Neuronal stem cell (in vitro differentiated cells): Measurements from ENCODE around the gene ASPRV1.
A peak's percentile ranks its signal among the peaks of the same experiment; 100 is the strongest.

Experiments
- DNase-seq: peaks from one replicate; pipeline ENCODE4 v3.0.0-alpha.2; 2013; ENCODE audit warnings: low spot score
- H2AFZ ChIP-seq: one replicate; pipeline ENCODE4 v1.6.1; 2013; ENCODE audit warnings: mild to moderate bottlenecking, low read length, inconsistent platforms
- H2AK5ac ChIP-seq: 2 replicates; pipeline ENCODE4 v1.6.1; 2013; ENCODE audit warnings: low read depth, mild to moderate bottlenecking, inconsistent platforms, low read length, moderate library complexity, mixed read lengths
- H2BK120ac ChIP-seq: 2 replicates; pipeline ENCODE4 v1.6.1; 2013; ENCODE audit warnings: low read depth, mild to moderate bottlenecking, inconsistent platforms, low read length, moderate library complexity, mixed read lengths
- H2BK12ac ChIP-seq: one replicate; pipeline ENCODE4 v1.6.1; 2013; ENCODE audit warnings: low read length, inconsistent platforms
- H2BK15ac ChIP-seq: 2 replicates; pipeline ENCODE4 v1.6.1; 2013; ENCODE audit warnings: mild to moderate bottlenecking, low read length, inconsistent platforms, mixed read lengths
- H2BK5ac ChIP-seq: one replicate; pipeline ENCODE4 v1.6.1; 2013; ENCODE audit warnings: inconsistent platforms, mild to moderate bottlenecking, low read length, moderate library complexity
- H3K14ac ChIP-seq: one replicate; pipeline ENCODE4 v1.6.1; 2013; ENCODE audit warnings: low read length, inconsistent platforms
- H3K18ac ChIP-seq: 2 replicates; pipeline ENCODE4 v1.6.1; 2013; ENCODE audit warnings: low read length, inconsistent platforms
- H3K23ac ChIP-seq: 2 replicates; pipeline ENCODE4 v1.6.1; 2013; ENCODE audit warnings: low read depth, mild to moderate bottlenecking, mixed read lengths, low read length, inconsistent platforms; ENCODE audit not compliant: poor library complexity
- H3K27ac ChIP-seq: replicated peaks from 3 replicates; pipeline ENCODE4 v1.5.1; 2013; ENCODE audit warnings: low read length, inconsistent platforms
- H3K27me3 ChIP-seq, 3 experiments: 2 replicates each; pipeline ENCODE4 v1.6.1; 2013; ENCODE audit warnings: low read length in 3 of 3, mild to moderate bottlenecking in 2 of 3, inconsistent platforms in 1 of 3, low read depth in 1 of 3, mixed read lengths in 1 of 3, moderate library complexity in 1 of 3; ENCODE audit not compliant: control insufficient read depth in 3 of 3, insufficient read depth in 3 of 3
- H3K36me3 ChIP-seq, 2 donors: replicated peaks in 1 of 2; 2 replicates each; pipeline ENCODE4 v1.6.1; 2013; ENCODE audit warnings: low read length in 2 of 2; ENCODE audit not compliant: control insufficient read depth in 2 of 2, insufficient read depth in 2 of 2
- H3K4ac ChIP-seq: 2 replicates; pipeline ENCODE4 v1.6.1; 2013; ENCODE audit warnings: inconsistent platforms, mild to moderate bottlenecking, low read length, moderate library complexity
- H3K4me1 ChIP-seq, 2 donors: 1 replicate in 1 of 2; 2 replicates in 1 of 2; pipeline ENCODE4 v1.6.1; 2013; ENCODE audit warnings: low read length in 2 of 2, low read depth in 1 of 2; ENCODE audit not compliant: control insufficient read depth in 2 of 2, insufficient read depth in 1 of 2
- H3K4me2 ChIP-seq: one replicate; pipeline ENCODE4 v1.6.1; 2013; ENCODE audit warnings: mild to moderate bottlenecking, low read length, inconsistent platforms; ENCODE audit not compliant: insufficient read depth, poor library complexity, severe bottlenecking
- H3K4me3 ChIP-seq, 2 donors: 2 replicates each; pipeline ENCODE4 v1.5.1; 2013; ENCODE audit warnings: low read length in 2 of 2, mild to moderate bottlenecking in 2 of 2, inconsistent platforms in 1 of 2, moderate library complexity in 1 of 2
- H3K79me1 ChIP-seq: one replicate; pipeline ENCODE4 v1.6.1; 2013; ENCODE audit warnings: low read depth, mild to moderate bottlenecking, inconsistent platforms, low read length, moderate library complexity
- H3K9ac ChIP-seq: one replicate; pipeline ENCODE4 v1.6.1; 2013; ENCODE audit warnings: mild to moderate bottlenecking, low read depth, low read length, inconsistent platforms; ENCODE audit not compliant: poor library complexity
- H3K9me3 ChIP-seq, 2 donors: replicated peaks in 1 of 2; 2 replicates each; pipeline versions ENCODE3 to v1.6.1; 2013; ENCODE audit warnings: low read length in 2 of 2, mild to moderate bottlenecking in 2 of 2, inconsistent platforms in 1 of 2, low read depth in 1 of 2, mixed read lengths in 1 of 2, moderate library complexity in 1 of 2; ENCODE audit not compliant: control insufficient read depth in 2 of 2, insufficient read depth in 1 of 2
- H4K8ac ChIP-seq: one replicate; pipeline ENCODE4 v1.6.1; 2013; ENCODE audit warnings: low read depth, mild to moderate bottlenecking, inconsistent platforms, low read length, moderate library complexity
- H4K91ac ChIP-seq: one replicate; pipeline ENCODE4 v1.6.1; 2013; ENCODE audit warnings: low read length, low read depth, mild to moderate bottlenecking, inconsistent platforms; ENCODE audit not compliant: poor library complexity
- WGBS, 2 donors: extraction: QIAGEN DNeasy Blood & Tissue Kit; methylation state at CpG; one replicate each; pipeline ENCODE4 v1.1.7; 2013; ENCODE audit warnings: missing lambda C conversion rate in 2 of 2, mixed read lengths in 1 of 2; ENCODE audit not compliant: insufficient read length in 2 of 2, insufficient replicate concordance in 1 of 2; ENCODE audit errors: extremely low coverage in 2 of 2; 5-methylcytosine and 5-hydroxymethylcytosine counted together

Gene ASPRV1

DNA sequence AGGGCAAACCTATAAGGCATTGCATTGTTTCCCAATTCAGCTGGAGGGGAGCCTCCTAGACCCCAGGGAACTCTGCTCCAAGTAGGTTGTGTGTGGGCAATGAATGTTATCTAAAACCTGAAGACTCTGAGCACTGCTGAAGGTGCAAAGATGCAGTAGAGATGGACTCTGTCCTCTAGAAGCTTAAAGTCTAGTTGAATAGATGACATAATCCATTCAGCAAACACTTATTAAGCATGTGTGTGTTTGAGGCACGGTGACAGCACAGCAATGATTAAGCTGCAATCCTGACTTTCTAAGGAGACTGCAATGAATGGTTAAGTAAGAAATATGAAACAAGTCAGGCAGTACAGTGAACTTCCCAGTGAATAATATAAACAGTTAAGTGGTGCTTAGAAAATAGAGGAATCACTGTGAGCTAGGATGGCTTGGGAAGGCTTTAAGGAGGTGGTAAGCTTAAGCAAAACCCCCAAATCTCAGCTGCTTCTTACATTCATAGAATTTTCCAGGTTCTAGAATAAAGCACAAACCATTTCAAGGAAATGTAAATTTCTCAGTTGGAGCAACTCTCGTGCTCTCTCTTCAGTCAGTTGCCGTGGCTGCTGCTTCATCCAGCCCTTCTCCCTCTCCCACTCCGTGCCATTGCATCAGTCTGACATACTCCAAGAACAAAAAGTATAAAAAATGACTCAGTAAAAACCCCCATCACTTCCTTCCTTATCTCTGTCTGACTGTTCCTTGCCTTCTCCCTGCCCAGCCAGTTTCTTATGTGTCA is 27.4 kb downstream of the ASPRV1 start:
- no peak overlapping the region for H3K4me2 ChIP-seq
- H2BK120ac ChIP-seq: no peak overlapping the region
- no peaks in the 10 kb centered on the region for H3K79me1 ChIP-seq
- no peak overlapping the region for H3K14ac ChIP-seq
- no peak overlapping the region for H3K9ac ChIP-seq
- no peaks in the 10 kb centered on the region for H3K9me3 ChIP-seq
- no peak overlapping the region for H3K23ac ChIP-seq
- H3K27me3 ChIP-seq: no peaks in the 10 kb centered on the region
- no peak overlapping the region for H3K27ac ChIP-seq
- H2BK12ac ChIP-seq: no peak overlapping the region
- no peak overlapping the region for H3K18ac ChIP-seq
- H2AK5ac ChIP-seq: no peak overlapping the region
- H4K8ac ChIP-seq: no peak overlapping the region
- H3K4me3 ChIP-seq: no peak overlapping the region
- H2BK15ac ChIP-seq: no peak overlapping the region
- H3K4ac ChIP-seq: no peak overlapping the region
- H4K91ac ChIP-seq: no peak overlapping the region
- no peak for DNase-seq
- H3K4me1 ChIP-seq: peaks cover 0 to 6% of the 10 kb centered on the region in 2 donors
- H2AFZ ChIP-seq: peak overlapping the region; percentile 17
- no peak overlapping the region for H2BK5ac ChIP-seq
- no CpG with 5 or more reads among the region's 4 CpGs for WGBS, 2 donors
- peaks cover 11 to 42% of the 10 kb centered on the region in 2 donors for H3K36me3 ChIP-seq

DNA sequence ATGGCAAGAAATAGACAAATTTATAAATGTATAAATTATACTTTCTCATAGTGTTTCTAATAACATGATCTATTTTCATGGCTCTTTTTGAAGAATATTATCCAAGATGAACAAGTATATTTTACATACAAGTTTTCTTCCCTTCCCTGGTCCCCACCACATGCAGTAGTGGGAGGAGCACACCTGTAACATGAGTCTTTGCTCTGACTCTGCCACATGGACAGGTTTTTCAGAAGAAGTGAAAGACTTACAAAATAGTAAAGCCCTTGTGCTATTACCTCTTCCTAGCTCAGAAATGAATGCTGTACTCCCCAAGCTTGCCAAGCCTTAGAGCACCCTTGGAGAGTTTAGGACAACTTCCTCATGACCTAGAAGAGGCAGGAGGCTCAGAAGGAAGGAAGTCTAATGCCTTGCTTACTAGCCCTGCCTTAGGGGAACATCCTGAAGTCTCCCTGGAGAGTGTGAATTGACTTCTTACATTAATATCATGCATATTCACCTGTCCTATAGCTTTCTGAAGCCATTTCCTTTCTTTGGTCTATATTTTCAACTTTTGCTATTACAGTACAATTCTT is 28.1 kb downstream of the ASPRV1 start:
- Histone ChIP-seq H2BK120ac (no peak overlapping the region), H3K9ac (no peak overlapping the region), H3K4ac (no peak overlapping the region), H2BK12ac (no peak overlapping the region), H3K9me3 (no peaks in the 10 kb centered on the region), H4K8ac (no peak overlapping the region), H4K91ac (no peak overlapping the region), H2BK15ac (no peak overlapping the region), H3K14ac (no peak overlapping the region), H3K27ac (no peak overlapping the region), H3K36me3 (peaks cover 11 to 35% of the 10 kb centered on the region in 2 donors), H3K4me1 (peaks cover 0 to 6% of the 10 kb centered on the region in 2 donors), H3K27me3 (no peaks in the 10 kb centered on the region), H2AFZ (no peak overlapping the region), H2BK5ac (no peak overlapping the region), H3K4me3 (no peak overlapping the region), H3K18ac (no peak overlapping the region), H3K79me1 (no peaks in the 10 kb centered on the region), H2AK5ac (no peak overlapping the region), H3K23ac (no peak overlapping the region), H3K4me2 (no peak overlapping the region)
- DNase-seq: no peak

GRCh38 chr2:69932596-69932922 is 28.9 kb downstream of the ASPRV1 start:
- no peak for DNase-seq
- H3K4me2 ChIP-seq: no peak overlapping the region
- no peak overlapping the region for H3K23ac ChIP-seq
- no peak overlapping the region for H2BK12ac ChIP-seq
- no peak overlapping the region for H3K4ac ChIP-seq
- H3K14ac ChIP-seq: no peak overlapping the region
- no peaks in the 10 kb centered on the region for H3K9me3 ChIP-seq
- no peak overlapping the region for H2BK120ac ChIP-seq
- no peak overlapping the region for H2BK5ac ChIP-seq
- H3K18ac ChIP-seq: no peak overlapping the region
- peaks cover 0 to 6% of the 10 kb centered on the region in 2 donors for H3K4me1 ChIP-seq
- no CpG with 5 or more reads among the region's 1 CpG for WGBS, 2 donors
- no peak overlapping the region for H3K9ac ChIP-seq
- no peaks in the 10 kb centered on the region for H3K79me1 ChIP-seq
- H3K36me3 ChIP-seq: peaks cover 9 to 28% of the 10 kb centered on the region in 2 donors
- no peak overlapping the region for H2AFZ ChIP-seq
- no peak overlapping the region for H3K27ac ChIP-seq
- H3K4me3 ChIP-seq: no peak overlapping the region
- H4K91ac ChIP-seq: no peak overlapping the region
- H4K8ac ChIP-seq: no peak overlapping the region
- no peaks in the 10 kb centered on the region for H3K27me3 ChIP-seq
- no peak overlapping the region for H2BK15ac ChIP-seq
- no peak overlapping the region for H2AK5ac ChIP-seq

DNA sequence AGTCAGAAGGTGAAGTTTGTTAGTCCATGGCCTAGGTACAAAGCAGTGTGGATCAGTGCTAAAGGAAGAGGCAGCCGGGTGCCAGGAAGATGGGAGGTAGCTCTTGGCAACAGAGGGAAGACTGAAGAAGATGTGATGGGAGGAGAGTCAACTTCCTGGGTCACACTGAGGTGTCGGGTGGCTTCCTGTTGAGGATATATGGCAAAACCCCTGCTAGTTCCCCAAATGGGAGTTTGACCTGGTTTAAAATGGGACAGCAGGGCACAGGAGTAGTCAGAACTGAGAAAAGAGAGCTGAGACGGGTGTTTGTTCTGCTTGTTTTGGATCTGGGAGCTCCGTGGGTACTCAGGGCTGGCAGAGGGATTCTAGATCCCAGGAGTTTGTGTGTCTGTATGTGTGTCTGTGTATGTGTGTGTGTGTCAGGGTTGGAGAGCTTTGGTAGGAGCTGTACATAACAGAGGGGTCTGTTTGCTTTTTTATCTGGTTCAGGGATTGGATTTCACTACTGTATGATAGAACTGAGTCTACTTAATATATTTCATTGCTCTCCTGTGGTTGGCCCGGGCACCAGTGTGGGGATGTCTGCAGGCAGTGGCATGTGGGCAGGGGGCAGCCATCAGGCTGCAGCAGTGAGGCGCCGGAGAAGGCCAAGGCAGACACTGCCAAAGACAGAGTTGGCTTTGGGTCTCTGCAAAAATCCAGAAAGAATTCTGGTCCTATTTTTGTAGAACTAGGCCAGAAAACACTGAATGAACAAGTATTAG is 29.4 kb downstream of the ASPRV1 start:
- no peak overlapping the region for H2AK5ac ChIP-seq
- H2BK120ac ChIP-seq: no peak overlapping the region
- no peak overlapping the region for H3K23ac ChIP-seq
- H3K9ac ChIP-seq: no peak overlapping the region
- no peak overlapping the region for H2BK12ac ChIP-seq
- H3K9me3 ChIP-seq: no peaks in the 10 kb centered on the region
- H3K4me1 ChIP-seq: peaks cover 0 to 6% of the 10 kb centered on the region in 2 donors
- WGBS, 2 donors: no CpG with 5 or more reads among the region's 7 CpGs
- H2BK15ac ChIP-seq: no peak overlapping the region
- H3K18ac ChIP-seq: no peak overlapping the region
- H3K4me2 ChIP-seq: no peak overlapping the region
- H3K4me3 ChIP-seq: no peak overlapping the region
- H4K8ac ChIP-seq: no peak overlapping the region
- H2BK5ac ChIP-seq: no peak overlapping the region
- no peak overlapping the region for H3K4ac ChIP-seq
- peaks cover 7 to 23% of the 10 kb centered on the region in 2 donors for H3K36me3 ChIP-seq
- no peaks in the 10 kb centered on the region for H3K79me1 ChIP-seq
- no peak for DNase-seq
- H4K91ac ChIP-seq: no peak overlapping the region
- no peaks in the 10 kb centered on the region for H3K27me3 ChIP-seq
- H3K27ac ChIP-seq: no peak overlapping the region
- H3K14ac ChIP-seq: no peak overlapping the region
- H2AFZ ChIP-seq: no peak overlapping the region
